DND-41 (cell line): ENCODE results near the gene RELL1.

Experiments used
- ATAC-seq: fragments of 200-7000 bp; cut with Tn5 transposase; 3 replicates; pipeline ENCODE4 v1.9.1; 2021; ENCODE audit warnings: low read depth; ENCODE audit not compliant: insufficient read depth
- DNase-seq: peaks from one replicate; pipeline ENCODE4 v3.0.0-alpha.2; 2020
- H2AFZ ChIP-seq: 2 replicates; pipeline ENCODE4 v1.6.0; 2012; ENCODE audit warnings: low read depth, low read length
- H3K27ac ChIP-seq: 2 replicates; pipeline ENCODE4 v1.5.1; 2012; ENCODE audit warnings: low read length, inconsistent platforms
- H3K27me3 ChIP-seq: fragments of 200-600 bp; sonication (generic); 2 replicates; pipeline ENCODE4 v1.6.0; 2012; ENCODE audit warnings: low read length, mild to moderate bottlenecking, inconsistent platforms; ENCODE audit not compliant: insufficient read depth, poor library complexity
- H3K36me3 ChIP-seq: 2 replicates; pipeline ENCODE4 v1.5.1; 2012; ENCODE audit warnings: low read length, inconsistent platforms; ENCODE audit not compliant: insufficient read depth
- H3K4me1 ChIP-seq: 2 replicates; pipeline ENCODE4 v1.5.1; 2012; ENCODE audit warnings: mild to moderate bottlenecking, low read length; ENCODE audit not compliant: insufficient read depth
- H3K4me2 ChIP-seq: 2 replicates; pipeline ENCODE4 v1.6.0; 2012; ENCODE audit warnings: mild to moderate bottlenecking, moderate library complexity, low read length, inconsistent platforms; ENCODE audit not compliant: insufficient read depth
- H3K4me3 ChIP-seq, 2 experiments: fragments of 200-600 bp in 1 of 2; shearing (Covaris generic) in 1 of 2; 2 replicates each; pipeline ENCODE4 v1.5.1; 2012 to 2016; ENCODE audit warnings: inconsistent platforms in 2 of 2, low read length in 2 of 2, mild to moderate bottlenecking in 2 of 2, low read depth in 1 of 2, moderate library complexity in 1 of 2
- H3K79me2 ChIP-seq: 2 replicates; pipeline ENCODE4 v1.6.0; 2012; ENCODE audit warnings: low read length, inconsistent platforms; ENCODE audit not compliant: insufficient read depth
- H3K9ac ChIP-seq: 2 replicates; pipeline ENCODE4 v1.6.0; 2012; ENCODE audit warnings: low read depth, mild to moderate bottlenecking, inconsistent platforms, low read length, moderate library complexity
- H3K9me3 ChIP-seq: 2 replicates; pipeline ENCODE4 v1.5.1; 2012; ENCODE audit warnings: low read length, moderate library complexity, mild to moderate bottlenecking, inconsistent platforms; ENCODE audit not compliant: insufficient read depth, severe bottlenecking
- H4K20me1 ChIP-seq: 2 replicates; pipeline ENCODE4 v1.6.0; 2012; ENCODE audit warnings: low read length; ENCODE audit not compliant: insufficient read depth
- CTCF ChIP-seq: IDR thresholded peaks from 2 replicates; pipeline ENCODE4 v1.5.1; 2012; ENCODE audit warnings: borderline replicate concordance, low read length, moderate library complexity, mild to moderate bottlenecking; ENCODE audit not compliant: poor library complexity, severe bottlenecking; ENCODE audit errors: extremely low read depth
- EZH2 ChIP-seq: IDR thresholded peaks from 3 replicates; pipeline ENCODE4 v1.6.1; 2012; ENCODE audit warnings: borderline replicate concordance, low read depth, mild to moderate bottlenecking, moderate library complexity, low read length, inconsistent platforms; ENCODE audit not compliant: severe bottlenecking

RELL1 gene

GRCh38 chr4:37595875-37596680 lies 90.1 kb downstream of the RELL1 start:
- Histone ChIP-seq H2AFZ (no peak overlapping the region), H3K4me3 (no peak overlapping the region), H3K79me2 (no peaks in the 10 kb centered on the region), H3K27me3 (no peaks in the 10 kb centered on the region), H4K20me1 (no peaks in the 10 kb centered on the region), H3K27ac (no peak overlapping the region), H3K4me1 (no peaks in the 10 kb centered on the region), H3K36me3 (no peaks in the 10 kb centered on the region), H3K4me2 (no peak overlapping the region), H3K9ac (no peak overlapping the region), H3K9me3 (no peaks in the 10 kb centered on the region)
- no peak for ATAC-seq
- TF ChIP-seq CTCF (no peak), EZH2 (no peak)
- DNase-seq, result no peak

- DNase-seq, result no peak
- no peaks in the 10 kb centered on the region for H3K9me3 ChIP-seq
- ATAC-seq, result no peak
These were observed 92.1 kb downstream of the RELL1 start for GRCh38 chr4:37594099-37594498.

GRCh38 chr4:37591349-37591748 lies 94.8 kb downstream of the RELL1 start:
- Histone ChIP-seq H3K4me1 (no peaks in the 10 kb centered on the region), H3K36me3 (no peaks in the 10 kb centered on the region), H3K27ac (no peak overlapping the region), H3K4me2 (no peak overlapping the region), H3K9me3 (no peaks in the 10 kb centered on the region), H3K4me3 (no peak overlapping the region), H3K79me2 (no peaks in the 10 kb centered on the region), H4K20me1 (no peaks in the 10 kb centered on the region), H3K27me3 (no peaks in the 10 kb centered on the region), H3K9ac (no peak overlapping the region), H2AFZ (no peak overlapping the region)
- ATAC-seq (no peak), DNase-seq (no peak)
- TF ChIP-seq EZH2 (no peak), CTCF (no peak)

More at GRCh38 chr4:37594099-37594498, 92.1 kb downstream of the RELL1 start:
- Histone ChIP-seq H3K27ac (no peak overlapping the region), H2AFZ (no peak overlapping the region), H3K4me3 (no peak overlapping the region), H3K36me3 (no peaks in the 10 kb centered on the region), H3K27me3 (no peaks in the 10 kb centered on the region), H3K4me1 (no peaks in the 10 kb centered on the region), H4K20me1 (no peaks in the 10 kb centered on the region), H3K79me2 (no peaks in the 10 kb centered on the region), H3K9ac (no peak overlapping the region), H3K4me2 (no peak overlapping the region)
- TF ChIP-seq CTCF, result no peak
- no peak for TF ChIP-seq EZH2
